Non-pigmented ciliary epithelial cell (primary cell): ENCODE measurements around the gene PRAC2.
"Not testable (repeated sequence)": the region's sequence is repeated elsewhere in the genome, so short reads cannot be mapped to it uniquely, and the experiment has no call there.

Experiments
- DNase-seq: peaks from one replicate; pipeline ENCODE4 v3.0.0-alpha.2; 2010; ENCODE audit warnings: low read depth

The PRAC2 gene

GRCh38 chr17:48722915-48723422 is at the start of gene PRAC2:
PRAC2 (plus strand) TSS chr17:48723185; CDS start chr17:48724411, 1,226 bp downstream.
- DNase-seq = no peak

GRCh38 chr17:48676963-48677558 is 45.9 kb upstream of the PRAC2 start:
- DNase-seq = no peak

- DNase-seq = no peak
Measured at GRCh38 chr17:48678141-48678971, 44.6 kb upstream of the PRAC2 start.

- no peak for DNase-seq
Measured at GRCh38 chr17:48679385-48680096, 43.4 kb upstream of the PRAC2 start.

GRCh38 chr17:48681609-48682008 is 41.4 kb upstream of the PRAC2 start:
- DNase-seq = no peak

DNA sequence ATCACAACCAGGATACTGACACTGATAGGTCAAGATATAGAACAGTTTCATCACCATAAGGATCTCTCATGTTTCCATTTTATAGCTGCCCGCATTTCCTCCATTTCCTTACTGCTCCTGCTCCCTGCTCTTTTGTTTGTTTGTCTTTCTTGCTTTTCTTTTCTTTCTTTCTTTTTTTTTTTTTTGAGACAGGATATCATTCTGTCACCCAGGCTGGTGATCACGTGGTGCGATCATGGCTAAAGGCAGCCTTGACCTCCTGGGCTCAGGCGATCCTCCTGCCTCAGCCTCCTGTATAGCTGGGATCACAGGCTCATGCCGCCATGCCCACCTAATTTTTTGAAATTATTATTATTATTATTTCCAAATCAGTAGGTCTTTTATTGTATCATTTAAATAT is 32.3 kb upstream of the PRAC2 start:
- DNase-seq = no peak

DNA sequence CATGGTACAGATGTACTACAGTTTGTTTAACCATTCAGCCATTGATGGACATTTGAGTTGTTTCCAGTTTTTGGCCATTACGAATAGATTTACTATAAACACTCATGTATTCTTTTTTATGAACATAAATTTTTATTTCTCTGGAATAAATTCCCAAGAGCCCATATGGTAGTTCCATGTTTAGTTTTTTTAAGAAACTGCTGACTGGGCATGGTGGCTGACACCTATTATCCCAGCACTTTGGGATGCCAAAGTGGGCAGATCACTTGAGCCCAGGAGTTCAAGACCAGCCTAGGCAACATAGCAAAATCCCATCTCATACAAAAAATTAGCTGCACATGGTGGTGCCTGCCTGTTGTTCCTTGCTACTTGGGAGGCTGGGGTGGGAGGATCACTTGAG is 30.9 kb upstream of the PRAC2 start:
- DNase-seq = no peak

DNA sequence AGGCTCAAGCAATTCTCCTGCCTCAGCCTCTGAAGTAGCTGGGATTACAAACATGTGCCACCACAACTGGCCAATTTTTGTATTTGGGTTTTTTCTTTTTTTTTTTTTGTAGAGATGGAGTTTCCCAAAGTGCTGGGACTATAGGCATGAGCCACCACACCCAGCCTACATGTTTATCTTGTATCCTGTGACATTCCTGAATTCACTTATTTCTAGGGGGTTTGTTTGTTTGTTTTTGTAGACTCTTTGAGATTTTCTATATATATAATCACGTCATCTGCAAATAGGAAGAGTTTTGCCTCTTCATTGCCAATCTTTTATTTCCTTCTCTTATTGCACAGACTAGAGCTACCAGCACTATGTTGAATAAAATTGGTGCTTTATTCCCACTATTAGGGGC is 29.8 kb upstream of the PRAC2 start:
- DNase-seq = no peak

- DNase-seq = no peak
Measured at GRCh38 chr17:48701864-48702532, 21.0 kb upstream of the PRAC2 start.

GRCh38 chr17:48704361-48705248 is 18.4 kb upstream of the PRAC2 start:
- no peak for DNase-seq

DNA sequence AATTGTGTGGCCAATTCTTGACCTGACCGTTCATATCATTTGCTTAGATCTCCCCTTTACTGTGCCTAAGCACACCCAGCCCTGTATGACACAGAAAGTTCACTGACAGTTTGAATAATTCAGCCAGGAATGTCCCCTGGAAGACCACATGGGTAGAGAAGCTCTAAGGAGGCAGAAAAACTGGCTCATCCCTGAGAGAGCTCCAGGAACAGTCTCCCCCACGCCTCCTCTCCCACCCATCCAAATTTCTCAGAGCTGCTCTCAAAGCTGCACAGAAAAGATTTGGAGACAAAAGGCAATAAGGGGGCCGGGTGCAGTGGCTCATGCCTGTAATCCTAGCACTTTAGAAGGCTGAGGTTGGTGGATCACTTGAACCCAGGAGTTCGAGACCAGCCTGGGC is 11.9 kb upstream of the PRAC2 start:
- DNase-seq = no peak

DNA sequence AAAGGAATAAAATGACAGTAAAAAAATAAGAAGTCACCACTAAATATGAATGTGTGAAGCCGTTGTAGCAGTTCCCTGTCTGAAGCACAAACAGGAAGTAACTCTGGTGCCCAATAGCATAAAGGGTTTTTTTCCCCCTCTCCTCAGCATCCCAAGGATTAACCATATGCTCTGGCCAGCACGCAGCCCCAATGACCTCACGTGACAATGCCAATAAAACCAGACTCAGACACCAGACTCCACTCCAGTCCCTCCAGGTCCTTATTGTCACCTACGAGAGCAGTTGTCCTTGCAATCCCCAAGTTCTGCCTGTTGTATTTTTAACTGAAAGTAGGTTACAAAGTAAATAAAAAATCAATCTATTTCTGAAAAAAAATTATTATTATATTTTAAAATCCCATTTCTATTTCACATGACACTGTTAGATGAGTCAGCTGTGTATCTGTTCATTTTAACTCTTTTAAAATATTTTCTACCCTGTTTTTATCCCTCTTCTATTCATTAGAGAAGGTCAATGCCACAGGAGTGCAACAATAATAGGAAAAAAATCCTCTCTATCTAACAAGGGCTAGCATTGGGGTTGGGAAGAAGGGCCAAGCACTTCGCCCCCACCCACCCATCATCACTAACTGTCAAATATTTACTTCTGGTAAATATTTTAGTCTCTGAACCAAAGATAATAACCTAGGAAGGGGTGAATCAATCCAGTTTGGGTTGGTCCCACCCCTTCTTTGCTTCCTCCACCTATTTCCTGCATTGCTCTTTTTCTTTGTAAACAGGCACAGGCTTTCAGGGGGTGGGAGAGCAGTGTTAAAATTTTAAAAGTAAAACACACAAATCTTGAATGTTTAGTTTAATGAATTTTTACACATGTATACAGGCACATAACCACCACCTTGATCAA is 7.2 kb upstream of the PRAC2 start:
- DNase-seq = no peak

DNA sequence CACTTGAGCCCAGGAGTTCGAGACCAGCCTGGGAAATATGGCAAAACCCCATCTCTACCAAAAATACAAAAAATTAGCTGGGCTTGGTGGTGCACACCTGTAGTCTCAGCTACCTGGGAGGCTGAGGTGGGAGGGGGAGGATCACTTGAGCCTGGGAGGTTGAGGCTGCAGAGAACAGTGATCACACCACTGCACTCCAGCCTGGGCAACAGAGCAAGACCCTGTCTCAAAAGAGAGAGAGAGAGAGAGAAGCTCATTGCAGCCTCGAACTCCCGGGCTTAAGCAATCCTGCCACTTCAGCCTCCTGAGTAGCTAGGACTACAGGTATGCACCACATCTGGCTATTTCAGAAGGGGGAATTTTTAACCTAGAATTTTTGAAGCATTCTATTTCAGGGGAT is 6.4 kb upstream of the PRAC2 start:
- DNase-seq = not testable (repeated sequence)

DNA sequence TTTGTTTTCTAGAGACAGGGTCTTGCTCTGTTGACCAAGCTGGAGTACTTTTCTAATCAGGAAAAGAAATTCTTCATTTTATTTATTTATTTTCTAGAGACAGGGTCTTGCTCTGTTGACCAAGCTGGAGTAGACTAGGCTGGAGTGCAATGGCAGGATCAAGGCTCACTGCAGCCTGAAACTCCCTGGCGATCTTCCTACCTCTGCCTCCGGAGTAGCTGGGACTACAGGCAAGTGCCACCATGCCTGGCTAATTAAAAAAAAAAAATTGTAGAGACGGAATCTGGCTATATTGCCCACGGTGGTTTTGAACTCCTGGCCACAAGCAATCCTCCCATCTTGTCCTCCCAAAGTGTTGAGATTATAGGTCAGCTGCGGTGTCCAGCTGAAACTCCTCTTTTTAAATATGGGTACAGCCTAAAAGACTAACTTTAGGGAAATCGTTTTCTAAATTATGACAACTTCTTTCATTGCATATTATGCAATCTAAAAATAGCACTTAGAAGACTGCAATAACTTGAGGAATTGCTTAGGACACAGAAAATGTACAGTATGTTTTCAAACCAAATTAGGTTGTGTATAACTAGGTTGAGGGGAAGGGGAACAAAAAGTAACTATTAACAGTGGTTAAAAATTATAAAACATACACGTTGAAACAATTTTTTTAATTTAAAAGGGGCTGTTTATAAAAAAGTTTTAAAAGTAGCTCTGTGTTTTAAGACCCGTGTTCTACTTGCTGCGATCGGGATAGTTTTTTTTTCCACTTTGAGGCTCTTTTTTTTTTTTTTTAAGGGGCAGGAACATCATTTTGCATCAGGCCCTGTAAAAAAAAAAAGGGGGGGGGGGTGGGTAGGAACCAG is 5.4 kb upstream of the PRAC2 start:
- no peak for DNase-seq

DNA sequence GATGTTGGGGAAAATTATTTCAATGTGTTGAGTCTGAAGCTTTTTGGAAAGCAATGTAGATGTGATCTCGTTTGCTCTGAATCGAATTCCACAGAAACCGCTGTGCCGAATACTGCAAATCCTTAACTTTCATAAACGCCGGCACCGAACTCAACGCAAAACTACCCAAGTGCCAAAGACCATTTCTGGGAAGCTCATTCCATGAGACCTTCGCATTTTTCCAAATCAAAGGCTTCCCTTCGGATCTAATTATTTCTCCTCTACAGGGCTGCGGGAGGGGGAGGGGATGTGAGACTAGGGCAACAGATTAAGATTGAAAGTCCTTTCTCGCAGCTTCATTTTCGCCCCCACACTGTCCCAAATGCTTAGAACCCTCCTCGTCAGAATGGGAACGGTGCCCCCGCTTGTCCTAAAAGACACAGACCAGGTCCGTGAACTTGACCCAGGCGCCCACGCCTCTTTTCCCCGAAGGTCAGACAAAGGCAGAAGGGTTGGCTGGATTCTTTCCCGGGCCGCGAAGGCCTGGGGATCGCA is 4.7 kb upstream of the PRAC2 start:
- DNase-seq = no peak

DNA sequence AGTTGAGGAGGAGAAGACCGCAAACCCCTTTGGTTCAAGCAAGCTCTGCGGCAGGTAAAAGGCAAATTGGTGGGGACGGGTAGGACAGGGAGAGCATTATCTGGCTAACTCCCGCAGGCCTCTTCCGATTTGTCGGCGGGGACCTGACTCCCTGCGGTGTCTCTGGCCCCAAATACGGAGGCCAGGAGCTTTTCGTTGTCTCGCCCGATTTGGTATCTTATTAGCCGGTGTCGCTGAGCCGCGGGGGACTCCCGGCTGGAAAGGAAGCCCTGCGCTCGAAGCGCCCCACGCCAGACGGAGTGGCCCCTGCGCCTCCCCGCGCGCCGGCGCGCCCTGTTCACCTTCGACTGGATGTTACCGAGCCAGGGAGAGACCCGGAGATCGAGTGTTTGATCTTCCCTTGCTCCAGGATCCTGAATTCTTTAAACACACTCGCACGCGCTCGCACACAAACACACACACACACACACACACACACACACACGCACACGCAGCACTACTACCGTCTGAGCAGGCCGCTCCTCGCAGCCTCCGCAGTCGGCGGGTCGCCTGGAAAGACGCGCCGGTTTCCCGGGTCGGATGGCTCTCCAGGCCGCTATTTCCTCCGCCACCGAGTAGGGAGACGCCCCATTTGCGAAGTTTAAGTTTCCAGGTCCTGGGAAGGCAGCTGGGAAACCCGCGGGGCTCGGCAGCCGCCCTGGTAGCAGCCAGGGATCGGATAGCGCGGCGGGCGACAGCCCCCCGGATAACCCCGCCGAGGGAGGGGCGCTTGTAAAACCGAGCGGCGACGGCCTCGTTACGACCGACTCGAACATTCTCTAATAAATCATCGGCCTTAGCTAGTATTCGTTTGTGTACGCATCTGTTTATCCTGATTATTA is 4.0 kb upstream of the PRAC2 start:
- no peak for DNase-seq

DNA sequence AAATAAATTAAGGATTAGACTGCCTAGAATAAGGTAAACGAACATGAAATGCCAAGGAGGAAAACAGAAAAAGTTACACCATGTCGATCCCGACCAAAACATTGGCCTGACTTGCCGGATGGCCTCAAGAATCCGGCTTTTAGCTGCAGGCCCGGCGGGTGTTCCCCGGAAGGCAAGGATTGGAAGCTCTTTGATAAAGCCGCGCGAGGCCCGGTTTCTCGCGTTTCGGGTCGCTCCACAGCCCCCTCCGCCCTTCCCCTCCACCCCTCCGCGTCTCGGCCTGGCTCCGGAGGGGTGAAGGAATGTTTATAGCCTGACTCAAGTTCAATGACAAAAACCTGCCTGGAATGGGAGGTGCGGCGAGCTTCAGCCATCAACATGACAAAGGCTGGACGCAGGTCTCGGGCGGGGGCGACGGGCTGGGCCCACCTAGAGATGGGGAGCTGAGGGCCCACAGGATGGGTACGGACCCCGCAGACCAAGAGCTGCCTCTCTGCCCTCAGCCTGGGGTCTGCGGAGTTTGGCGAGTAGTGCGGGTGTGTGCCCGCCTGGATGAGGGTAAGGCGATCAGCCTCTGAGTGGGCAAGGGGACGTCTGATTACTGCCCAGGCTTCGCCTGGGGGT is 3.2 kb upstream of the PRAC2 start:
- no peak for DNase-seq
